CD4-positive, CD25-positive, alpha-beta regulatory T cell (primary cell): Measurements from ENCODE around the gene CALHM3. TPM values are rescaled to one million over a fixed set of nuclear protein-coding genes. Genes with fewer than 3 reads are reported as not detected.
A peak's percentile ranks its signal among the peaks of the same experiment; 100 is the strongest.
"Not testable (repeated sequence)": the region's sequence is repeated elsewhere in the genome, so short reads cannot be mapped to it uniquely, and the experiment has no call there.

Experiments used
- ATAC-seq, 2 donors: fragments of 150-1000 bp; cut with Tn5 transposase; one replicate each; pipeline ENCODE4 v1.10.0; 2021; ENCODE audit warnings: low read depth in 2 of 2, moderate number of reproducible peaks in 2 of 2, moderate library complexity in 1 of 2
- DNase-seq, 3 donors: peaks; one replicate each; pipeline versions ENCODE4 v3.0.0 to v3.0.0-alpha.2; 2012 to 2022; ENCODE audit warnings: mixed read lengths in 1 of 3
- H3K27ac ChIP-seq: one replicate; pipeline ENCODE4 v1.7.0; 2013; ENCODE audit warnings: mild to moderate bottlenecking, low read length; ENCODE audit not compliant: insufficient read depth, poor library complexity, severe bottlenecking
- H3K27me3 ChIP-seq: one replicate; pipeline ENCODE4 v1.7.0; 2013; ENCODE audit warnings: low read length; ENCODE audit not compliant: control insufficient read depth, insufficient read depth
- H3K36me3 ChIP-seq: one replicate; pipeline ENCODE4 v1.7.0; 2013; ENCODE audit warnings: mild to moderate bottlenecking, low read length, moderate library complexity; ENCODE audit not compliant: control insufficient read depth, insufficient read depth
- H3K4me1 ChIP-seq: 2 replicates; pipeline ENCODE4 v1.7.0; 2013; ENCODE audit warnings: mild to moderate bottlenecking, low read length; ENCODE audit not compliant: insufficient read depth, control insufficient read depth, poor library complexity, severe bottlenecking
- H3K4me3 ChIP-seq: one replicate; pipeline ENCODE4 v1.7.0; 2013; ENCODE audit warnings: low read depth, mild to moderate bottlenecking, low read length, moderate library complexity
- H3K9me3 ChIP-seq, 2 experiments: 1 replicate in 1 of 2; 2 replicates in 1 of 2; pipeline ENCODE4 v1.7.0; 2013; ENCODE audit warnings: low read length in 2 of 2, mild to moderate bottlenecking in 1 of 2, moderate library complexity in 1 of 2; ENCODE audit not compliant: control insufficient read depth in 2 of 2
- H3K27ac Mint-ChIP-seq, 3 donors: one replicate each; pipeline ENCODE4 v1.8.0; 2020 to 2022; ENCODE audit warnings: mild to moderate bottlenecking in 3 of 3, mixed read lengths in 3 of 3, moderate library complexity in 2 of 3
- H3K27me3 Mint-ChIP-seq: one replicate; pipeline ENCODE4 v1.8.0; 2022; ENCODE audit warnings: mild to moderate bottlenecking, mixed read lengths
- H3K36me3 Mint-ChIP-seq: one replicate; pipeline ENCODE4 v1.8.0; 2020; ENCODE audit warnings: mixed read lengths
- H3K4me1 Mint-ChIP-seq, 4 donors: one replicate each; pipeline ENCODE4 v1.8.0; 2020 to 2022; ENCODE audit warnings: mixed read lengths in 4 of 4, mild to moderate bottlenecking in 1 of 4
- H3K4me3 Mint-ChIP-seq, 4 donors: one replicate each; pipeline ENCODE4 v1.8.0; 2020 to 2022; ENCODE audit warnings: mild to moderate bottlenecking in 4 of 4, mixed read lengths in 4 of 4, moderate library complexity in 3 of 4
- H3K9me3 Mint-ChIP-seq, 7 donors: one replicate each; pipeline ENCODE4 v1.8.0; 2020 to 2022; ENCODE audit warnings: mixed read lengths in 7 of 7, mild to moderate bottlenecking in 3 of 7, moderate library complexity in 2 of 7
- polyA plus RNA-seq, 4 donors: library from polyadenylated mRNA; unstranded; fragments of 300-500 nt; fragmentation: Illumina TruSeq; gene quantifications; one replicate each; pipeline ENCODE4 v1.2.3, GENCODE V29; 2021
- total RNA-seq: library from RNA; stranded (reverse); gene quantifications from one replicate; pipeline ENCODE4 v1.2.3, GENCODE V29; 2022

CALHM3 gene
- total and polyA plus RNA-seq, 5 donors from 2014 or later, result not detected

DNA sequence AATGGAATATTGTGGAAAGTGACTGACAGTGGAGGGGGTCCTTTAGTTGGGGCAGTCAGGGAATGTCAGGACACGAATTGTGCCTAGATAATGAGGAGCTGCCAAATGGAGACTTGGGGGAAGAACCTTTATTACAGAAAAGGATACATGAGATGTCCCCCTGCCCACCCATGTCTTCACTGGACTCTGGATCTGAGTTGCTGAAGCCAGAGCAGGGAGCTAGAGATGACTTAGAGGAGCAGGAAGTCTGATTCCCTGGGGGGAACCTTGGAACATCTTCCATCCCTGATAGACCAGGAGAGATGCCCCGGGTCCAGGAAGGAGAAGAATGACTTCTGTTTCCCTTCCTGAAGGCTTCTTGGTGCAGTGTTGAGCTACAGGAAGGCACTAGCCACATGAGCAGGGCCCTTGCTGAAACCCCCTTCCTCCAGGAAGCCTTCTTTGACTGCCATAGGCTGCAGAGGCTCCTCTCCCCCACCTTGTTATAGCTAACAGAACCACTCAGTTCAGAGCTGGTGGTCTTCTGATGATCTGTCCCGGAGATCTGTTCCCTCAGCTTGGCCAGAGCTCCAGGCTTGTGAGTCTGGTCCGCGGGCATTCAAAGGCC, 13.7 kb upstream of the CALHM3 start:
- no peaks in the 10 kb centered on the region for H3K36me3 ChIP-seq
- H3K36me3 Mint-ChIP-seq, result no peaks in the 10 kb centered on the region
- peaks cover 0 to 2% (median 0%) of the 10 kb centered on the region in 7 donors for H3K9me3 Mint-ChIP-seq
- H3K4me1 ChIP-seq, result peaks cover 17% of the 10 kb centered on the region
- H3K27me3 ChIP-seq, result peaks cover 21% of the 10 kb centered on the region
- H3K4me1 Mint-ChIP-seq, result peaks cover 0 to 39% (median 7%) of the 10 kb centered on the region in 4 donors
- H3K27ac ChIP-seq, result no peak overlapping the region
- DNase-seq (no peak), ATAC-seq (no peak)
- H3K4me3 ChIP-seq, result no peak overlapping the region
- peaks cover 44% of the 10 kb centered on the region for H3K27me3 Mint-ChIP-seq
- H3K4me3 Mint-ChIP-seq, result peak overlapping the region; percentile 5 to 88 (median 83)
- peak overlapping the region in 1 of 3 donors; percentile 32 for H3K27ac Mint-ChIP-seq
- H3K9me3 ChIP-seq, result no peaks in the 10 kb centered on the region

DNA sequence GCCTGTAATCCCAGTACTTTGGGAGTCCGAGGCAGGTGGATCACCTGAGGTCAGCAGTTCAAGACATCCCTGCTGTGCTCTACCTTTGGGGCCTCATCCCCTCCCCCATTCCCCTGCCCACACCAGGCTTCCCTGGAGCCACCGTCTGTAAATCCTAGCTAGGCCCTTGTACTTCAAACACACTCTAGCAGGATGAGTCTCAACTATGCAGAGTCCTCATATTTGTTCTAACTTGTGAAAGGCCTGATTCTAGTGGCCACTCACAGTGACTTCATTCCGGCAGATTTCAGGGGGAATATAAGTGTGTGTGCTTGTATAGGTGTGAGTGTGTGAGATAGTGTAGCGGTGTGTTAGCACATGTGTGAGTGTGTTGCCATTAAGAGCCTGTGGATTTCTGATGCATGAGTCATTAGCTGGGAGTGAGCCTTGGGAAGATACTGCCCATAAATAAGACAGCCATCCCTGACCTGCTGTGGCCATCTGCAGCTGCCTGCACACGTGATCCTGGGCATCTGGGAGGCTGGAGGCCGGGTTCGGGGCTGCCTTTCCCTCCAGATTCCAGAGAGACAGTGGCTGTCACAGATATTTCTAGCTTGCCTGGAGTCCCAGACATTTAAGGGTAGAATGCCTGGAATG, 12.8 kb upstream of the CALHM3 start:
- no peak for ATAC-seq
- DNase-seq, result no peak
- no peak overlapping the region for H3K27ac ChIP-seq
- H3K27ac Mint-ChIP-seq, result peak overlapping the region in 1 of 3 donors; percentile 1
- H3K4me3 ChIP-seq, result no peak overlapping the region
- no peaks in the 10 kb centered on the region for H3K36me3 Mint-ChIP-seq
- H3K27me3 ChIP-seq, result peaks cover 16% of the 10 kb centered on the region
- peaks cover 17% of the 10 kb centered on the region for H3K4me1 ChIP-seq
- H3K9me3 ChIP-seq, result no peaks in the 10 kb centered on the region
- no peaks in the 10 kb centered on the region for H3K36me3 ChIP-seq
- H3K4me1 Mint-ChIP-seq, result peaks cover 0 to 39% (median 7%) of the 10 kb centered on the region in 4 donors
- peaks cover 39% of the 10 kb centered on the region for H3K27me3 Mint-ChIP-seq
- peak overlapping the region in 2 of 4 donors; percentile 29 to 86 for H3K4me3 Mint-ChIP-seq
- peaks cover 0 to 2% (median 0%) of the 10 kb centered on the region in 7 donors for H3K9me3 Mint-ChIP-seq

DNA sequence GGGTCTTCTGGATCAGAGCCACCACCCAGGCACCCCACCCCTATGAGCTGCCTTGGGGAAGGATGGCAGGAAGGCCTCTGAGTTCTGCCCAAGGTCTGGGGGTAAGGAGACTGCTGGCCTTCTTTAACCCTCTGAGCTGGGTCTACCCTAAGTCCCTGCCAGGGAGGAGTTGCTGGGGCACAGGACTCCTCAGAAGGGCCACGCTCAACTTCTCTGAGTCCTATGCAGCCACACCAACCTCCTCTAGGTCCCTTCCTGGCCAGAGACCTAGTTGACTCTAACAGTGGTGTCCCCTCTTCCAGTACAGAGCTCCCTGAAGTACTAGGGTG, 11.9 kb upstream of the CALHM3 start:
- peaks cover 17% of the 10 kb centered on the region for H3K4me1 ChIP-seq
- H3K9me3 Mint-ChIP-seq, result peaks cover 0 to 2% (median 0%) of the 10 kb centered on the region in 7 donors
- H3K4me3 ChIP-seq, result no peak overlapping the region
- H3K27ac ChIP-seq, result no peak overlapping the region
- no peak overlapping the region for H3K4me3 Mint-ChIP-seq
- H3K36me3 Mint-ChIP-seq, result no peaks in the 10 kb centered on the region
- no peak overlapping the region for H3K27ac Mint-ChIP-seq
- H3K36me3 ChIP-seq, result no peaks in the 10 kb centered on the region
- H3K27me3 Mint-ChIP-seq, result peaks cover 30% of the 10 kb centered on the region
- H3K27me3 ChIP-seq, result peaks cover 11% of the 10 kb centered on the region
- DNase-seq, result no peak
- H3K4me1 Mint-ChIP-seq, result peaks cover 0 to 40% (median 7%) of the 10 kb centered on the region in 4 donors
- H3K9me3 ChIP-seq, result no peaks in the 10 kb centered on the region
- ATAC-seq, result peak in 1 of 2 donors; percentile 21

DNA sequence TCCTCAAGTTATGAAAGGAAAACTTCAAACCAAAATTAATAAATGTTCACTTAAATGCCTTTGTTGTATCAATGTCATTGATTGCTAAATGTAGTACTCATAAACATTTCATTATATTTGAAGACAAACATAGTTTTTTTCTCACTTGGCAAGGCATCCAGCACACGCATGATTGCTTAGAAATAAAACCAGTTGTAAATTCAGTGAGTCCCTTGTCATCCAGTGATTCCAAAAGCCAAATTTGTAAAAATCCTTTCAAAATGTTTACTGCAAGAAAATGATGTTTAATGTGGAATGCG, 8.3 kb upstream of the CALHM3 start:
- Histone ChIP-seq H3K4me3 (no peak overlapping the region), H3K36me3 (no peaks in the 10 kb centered on the region), H3K4me1 (peaks cover 7% of the 10 kb centered on the region), H3K9me3 (no peaks in the 10 kb centered on the region), H3K27ac (no peak overlapping the region), H3K27me3 (no peaks in the 10 kb centered on the region)
- ATAC-seq, result no peak
- H3K36me3 Mint-ChIP-seq, result no peaks in the 10 kb centered on the region
- H3K4me1 Mint-ChIP-seq, result peaks cover 0 to 28% (median 5%) of the 10 kb centered on the region in 4 donors
- no peak overlapping the region for H3K4me3 Mint-ChIP-seq
- no peak for DNase-seq
- H3K27me3 Mint-ChIP-seq, result peaks cover 5% of the 10 kb centered on the region
- no peak overlapping the region for H3K27ac Mint-ChIP-seq
- H3K9me3 Mint-ChIP-seq, result no peaks in the 10 kb centered on the region

DNA sequence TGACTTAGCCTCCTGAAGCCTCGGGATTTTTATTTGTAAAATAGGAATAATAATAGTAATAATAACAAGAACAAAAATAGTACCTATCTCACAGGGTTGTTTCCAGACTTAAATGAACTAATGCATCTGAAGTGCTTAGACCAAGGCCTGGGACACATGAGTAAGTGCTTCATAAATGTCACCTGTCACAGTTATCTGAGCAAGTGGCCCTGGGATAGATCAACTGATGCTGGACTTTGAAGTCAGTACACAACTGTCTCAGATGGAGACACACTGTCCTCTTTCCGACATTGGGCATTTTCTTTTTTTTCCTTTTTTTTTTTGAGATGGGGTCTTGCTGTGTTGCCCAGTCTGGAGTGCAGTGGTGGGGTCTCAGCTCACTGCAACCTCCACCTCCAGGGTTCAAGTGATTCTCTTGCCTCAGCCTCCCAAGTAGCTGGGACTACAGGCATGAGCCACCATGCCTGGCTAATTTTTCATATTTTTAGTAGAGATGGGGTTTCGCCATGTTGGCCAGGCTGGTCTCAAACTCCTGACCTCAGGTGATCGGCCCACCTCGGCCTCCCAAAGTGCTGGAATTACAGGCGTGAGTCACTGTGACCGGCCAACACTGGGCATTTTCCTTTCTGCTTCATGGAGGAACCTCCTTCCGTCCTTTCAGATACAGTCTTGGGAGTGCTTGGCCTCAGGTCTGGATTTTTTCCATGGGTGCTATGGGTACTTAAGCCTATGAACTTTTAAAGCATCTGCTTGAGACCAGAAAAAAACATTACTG, 7.8 kb upstream of the CALHM3 start:
- not testable (repeated sequence) for H3K27ac Mint-ChIP-seq, H3K9me3 ChIP-seq, H3K9me3 Mint-ChIP-seq, H3K27me3 ChIP-seq, H3K36me3 ChIP-seq, DNase-seq, H3K4me3 Mint-ChIP-seq, H3K36me3 Mint-ChIP-seq, H3K27ac ChIP-seq, ATAC-seq, H3K4me1 ChIP-seq, H3K4me3 ChIP-seq, H3K27me3 Mint-ChIP-seq
- H3K4me1 Mint-ChIP-seq, result peaks cover 0 to 27% (median 8%) of the 10 kb centered on the region in 4 donors

DNA sequence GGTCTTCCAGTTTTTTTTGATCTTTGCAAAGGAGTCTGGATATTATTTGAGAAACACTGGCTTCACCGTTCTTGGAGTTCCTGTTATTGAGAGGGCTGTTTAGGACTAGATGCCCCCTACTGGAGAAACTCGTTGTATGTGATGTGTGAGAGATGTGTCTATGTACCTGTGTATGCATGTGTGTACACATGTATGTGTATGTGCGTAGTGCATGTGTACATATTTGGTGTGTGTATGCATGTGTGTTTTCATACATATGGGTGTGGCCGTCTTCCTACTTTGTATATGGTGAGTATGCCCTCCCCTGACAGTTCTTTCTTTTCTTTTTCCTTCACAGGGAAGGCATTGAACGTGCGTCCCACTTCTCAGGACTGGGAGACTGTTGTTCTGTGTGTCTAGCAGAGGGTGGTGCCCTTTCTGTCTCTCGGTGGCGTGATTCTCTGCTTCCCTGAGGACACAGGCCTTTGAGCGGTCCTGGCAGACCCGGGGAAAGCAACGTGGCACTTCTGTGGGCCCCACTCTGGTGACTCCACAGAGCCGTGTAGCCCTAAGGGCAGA, 3.0 kb upstream of the CALHM3 start:
- ATAC-seq (peak; percentile 77 to 81), DNase-seq (peak in 2 of 3 donors; percentile 72 to 87)
- Histone ChIP-seq H3K27ac (no peak overlapping the region), H3K36me3 (no peaks in the 10 kb centered on the region), H3K9me3 (no peaks in the 10 kb centered on the region), H3K4me3 (no peak overlapping the region), H3K27me3 (no peaks in the 10 kb centered on the region), H3K4me1 (no peaks in the 10 kb centered on the region)
- Mint-ChIP-seq H3K4me3 (no peak overlapping the region), H3K36me3 (no peaks in the 10 kb centered on the region), H3K27ac (peak overlapping the region in 1 of 3 donors; percentile 39), H3K27me3 (no peaks in the 10 kb centered on the region), H3K9me3 (no peaks in the 10 kb centered on the region), H3K4me1 (peaks cover 0 to 11% (median 9%) of the 10 kb centered on the region in 4 donors)

DNA sequence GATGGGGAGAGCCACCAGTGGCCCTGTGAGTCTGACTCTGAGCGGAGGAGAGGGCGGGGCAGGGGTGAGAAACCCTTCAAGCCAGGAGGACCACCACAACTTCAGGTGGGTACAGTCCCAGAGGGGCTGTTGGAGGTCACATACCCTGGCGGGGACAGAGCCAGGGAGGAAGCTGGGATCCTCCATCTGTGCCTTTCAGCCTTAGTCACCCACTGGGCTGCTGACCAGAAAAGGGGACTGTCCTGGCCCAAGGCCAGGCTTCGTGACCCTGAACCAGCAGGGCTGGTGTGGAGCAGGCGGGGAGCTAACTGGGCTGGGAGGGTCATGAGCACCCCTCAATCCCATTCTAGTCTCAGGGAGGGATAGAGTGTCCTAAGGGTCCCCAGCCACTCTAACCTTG, 1.5 kb upstream of the CALHM3 start:
- H3K27me3 Mint-ChIP-seq, result no peaks in the 10 kb centered on the region
- no peak overlapping the region for H3K27ac Mint-ChIP-seq
- peaks cover 0 to 11% (median 5%) of the 10 kb centered on the region in 4 donors for H3K4me1 Mint-ChIP-seq
- no peaks in the 10 kb centered on the region for H3K4me1 ChIP-seq
- DNase-seq (no peak), ATAC-seq (no peak)
- H3K4me3 ChIP-seq, result no peak overlapping the region
- H3K36me3 Mint-ChIP-seq, result no peaks in the 10 kb centered on the region
- H3K9me3 ChIP-seq, result no peaks in the 10 kb centered on the region
- no peak overlapping the region for H3K27ac ChIP-seq
- no peaks in the 10 kb centered on the region for H3K36me3 ChIP-seq
- H3K9me3 Mint-ChIP-seq, result no peaks in the 10 kb centered on the region
- no peak overlapping the region for H3K4me3 Mint-ChIP-seq
- H3K27me3 ChIP-seq, result no peaks in the 10 kb centered on the region
